Activated CD4-positive, alpha-beta T cell treated with anti-CD3 and anti-CD28 coated beads for 1 hour (primary cell): ENCODE data around the gene KCNIP4.
"Not testable (repeated sequence)": the region's sequence is repeated elsewhere in the genome, so short reads cannot be mapped to it uniquely, and the experiment has no call there.

Experiments
- DNase-seq: peaks from one replicate; pipeline ENCODE4 v3.0.0-alpha.2; 2020

The KCNIP4 gene

GRCh38 chr4:21948347-21949072 is at the start of gene KCNIP4:
Gene KCNIP4 (minus strand): TSS chr4:21948772.
- no peak for DNase-seq

- DNase-seq: not testable (repeated sequence)
Measured at GRCh38 chr4:21996618-21997017, 48.0 kb upstream of the KCNIP4 start.

GRCh38 chr4:21992330-21992729 is 43.8 kb upstream of the KCNIP4 start:
- no peak for DNase-seq

GRCh38 chr4:21991562-21991961 is 43.0 kb upstream of the KCNIP4 start:
- no peak for DNase-seq

GRCh38 chr4:21991050-21991449 is 42.5 kb upstream of the KCNIP4 start:
- DNase-seq: no peak

- no peak for DNase-seq
Measured at GRCh38 chr4:21989351-21989750, 40.8 kb upstream of the KCNIP4 start.

- DNase-seq: no peak
Measured at GRCh38 chr4:21986307-21986706, 37.7 kb upstream of the KCNIP4 start.

- DNase-seq: no peak
Measured at GRCh38 chr4:21982087-21982486, 33.5 kb upstream of the KCNIP4 start.

- DNase-seq: no peak
Measured at GRCh38 chr4:21979196-21979595, 30.6 kb upstream of the KCNIP4 start.

GRCh38 chr4:21976166-21976565 is 27.6 kb upstream of the KCNIP4 start:
- DNase-seq: no peak

GRCh38 chr4:21973850-21974249 is 25.3 kb upstream of the KCNIP4 start:
- no peak for DNase-seq

- no peak for DNase-seq
Measured at GRCh38 chr4:21964762-21965319, 16.3 kb upstream of the KCNIP4 start.

GRCh38 chr4:21962691-21963090 is 14.1 kb upstream of the KCNIP4 start:
- no peak for DNase-seq

- no peak for DNase-seq
Measured at GRCh38 chr4:21960793-21961192, 12.2 kb upstream of the KCNIP4 start.

GRCh38 chr4:21954916-21955315 is 6.3 kb upstream of the KCNIP4 start:
- no peak for DNase-seq

- DNase-seq: no peak
Measured at GRCh38 chr4:21953653-21954052, 5.1 kb upstream of the KCNIP4 start.

GRCh38 chr4:21952549-21952948 is 4.0 kb upstream of the KCNIP4 start:
- no peak for DNase-seq

- DNase-seq: no peak
Measured at GRCh38 chr4:21949073-21949457, 493 bp upstream of the KCNIP4 start.

GRCh38 chr4:21947791-21948346 is 703 bp downstream of the KCNIP4 start:
- no peak for DNase-seq

GRCh38 chr4:21946858-21947257 is 1.7 kb downstream of the KCNIP4 start:
- DNase-seq: no peak

GRCh38 chr4:21921526-21922180 is 26.9 kb downstream of the KCNIP4 start:
- no peak for DNase-seq

- no peak for DNase-seq
Measured at GRCh38 chr4:21915761-21916160, 32.8 kb downstream of the KCNIP4 start.

GRCh38 chr4:21901831-21902230 is 46.7 kb downstream of the KCNIP4 start:
- DNase-seq: no peak

GRCh38 chr4:21901281-21901680 is 47.3 kb downstream of the KCNIP4 start:
- DNase-seq: no peak
